NT2/D1 (cell line): ENCODE measurements around the gene PLXNA2.

Experiments
- DNase-seq: peaks from one replicate; pipeline ENCODE4 v3.0.0-alpha.2; 2011; ENCODE audit warnings: low read depth, low spot score
- H3K27me3 ChIP-seq: 2 replicates; pipeline ENCODE4 v1.6.0; 2011; ENCODE audit warnings: mild to moderate bottlenecking; ENCODE audit not compliant: insufficient read length, insufficient read depth
- H3K36me3 ChIP-seq: 2 replicates; pipeline ENCODE4 v1.6.1; 2011; ENCODE audit warnings: mild to moderate bottlenecking, low read length, mixed read lengths; ENCODE audit not compliant: insufficient read depth, insufficient read length
- H3K4me1 ChIP-seq: 2 replicates; pipeline ENCODE4 v1.5.1; 2011; ENCODE audit not compliant: insufficient read depth, insufficient read length
- H3K4me3 ChIP-seq: 2 replicates; pipeline ENCODE4 v1.5.1; 2011; ENCODE audit warnings: low read depth; ENCODE audit not compliant: insufficient read length
- H3K9ac ChIP-seq: 2 replicates; pipeline ENCODE4 v1.6.0; 2011; ENCODE audit warnings: low read depth; ENCODE audit not compliant: insufficient read length
- H3K9me3 ChIP-seq: 2 replicates; pipeline ENCODE4 v1.5.1; 2011; ENCODE audit warnings: mild to moderate bottlenecking, low read length; ENCODE audit not compliant: insufficient read depth
- SUZ12 ChIP-seq: IDR thresholded peaks from 2 replicates; pipeline ENCODE4 v1.6.1; 2011; ENCODE audit not compliant: insufficient read length, insufficient read depth; ENCODE audit errors: extremely low read depth
- YY1 ChIP-seq: IDR thresholded peaks from 2 replicates; pipeline ENCODE4 v1.6.1; 2011; ENCODE audit not compliant: insufficient read length, insufficient read depth
- ZNF274 ChIP-seq: IDR thresholded peaks from 2 replicates; pipeline ENCODE4 v1.6.1; 2011; ENCODE audit warnings: mild to moderate bottlenecking, low read depth, low read length

PLXNA2 gene

DNA sequence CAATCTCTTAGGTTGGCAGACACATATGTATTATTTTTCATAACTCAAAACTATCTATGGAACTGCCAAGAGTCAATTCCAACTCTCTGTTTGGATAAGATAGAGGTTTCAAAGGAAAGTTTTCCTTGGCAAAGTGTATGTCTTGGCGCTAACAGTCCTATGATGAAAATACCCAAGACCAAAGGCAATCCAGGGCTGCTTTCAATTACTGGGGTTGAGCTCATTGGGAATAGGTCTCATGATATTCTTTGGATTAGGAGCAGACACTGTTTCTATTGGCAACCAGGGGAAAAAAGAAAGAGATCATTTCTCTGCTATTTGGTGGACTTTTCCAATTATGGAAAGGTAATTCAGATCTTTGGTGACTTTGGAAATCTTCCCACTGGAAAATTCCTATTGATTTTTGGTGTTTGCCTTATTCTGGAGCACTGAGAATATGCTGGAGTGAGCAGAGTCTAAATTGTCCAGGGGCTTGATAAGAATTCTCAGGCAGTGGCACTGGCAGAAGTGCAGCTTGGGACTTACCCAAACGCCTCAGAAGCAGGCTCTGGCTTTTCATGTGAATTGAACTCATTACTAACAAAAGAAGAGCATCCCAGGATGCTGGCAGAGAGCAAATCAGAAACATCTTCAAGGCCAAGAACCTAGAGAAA is 20.4 kb upstream of the PLXNA2 start:
- Histone ChIP-seq H3K36me3 (no peaks in the 10 kb centered on the region), H3K4me3 (no peak overlapping the region), H3K9me3 (peaks cover 10% of the 10 kb centered on the region; the same call in 1 of the 2 replicates), H3K4me1 (no peaks in the 10 kb centered on the region), H3K9ac (no peak overlapping the region), H3K27me3 (peaks cover 6% of the 10 kb centered on the region)
- TF ChIP-seq ZNF274 (no peak), SUZ12 (no peak), YY1 (no peak)
- no peak for DNase-seq

DNA sequence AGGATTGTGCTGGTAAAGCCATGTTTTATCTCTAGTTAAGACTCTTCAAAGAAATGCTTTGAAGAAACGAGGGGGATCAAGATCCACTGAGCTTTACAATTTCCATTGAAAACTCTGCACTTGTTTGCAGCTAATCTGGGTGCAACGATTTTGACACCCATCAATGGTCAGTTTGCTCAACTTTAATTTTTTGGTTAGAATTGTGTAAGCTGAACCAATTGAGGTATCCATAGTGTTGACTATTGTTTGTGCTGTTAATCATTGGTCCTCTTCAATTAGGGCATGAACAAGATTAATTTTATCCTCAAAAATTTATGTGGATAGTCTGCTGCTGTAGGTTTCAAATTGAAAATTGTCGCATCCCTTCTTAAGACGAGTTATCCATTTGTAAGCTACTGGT is 17.7 kb upstream of the PLXNA2 start:
- no peaks in the 10 kb centered on the region for H3K4me1 ChIP-seq
- H3K4me3 ChIP-seq, result no peak overlapping the region
- TF ChIP-seq SUZ12, result no peak
- no peak for TF ChIP-seq ZNF274
- TF ChIP-seq YY1, result no peak
- no peaks in the 10 kb centered on the region for H3K36me3 ChIP-seq
- H3K9me3 ChIP-seq, result peaks cover 10% of the 10 kb centered on the region; the same call in 1 of the 2 replicates
- H3K9ac ChIP-seq, result no peak overlapping the region
- DNase-seq, result no peak
- peaks cover 2% of the 10 kb centered on the region for H3K27me3 ChIP-seq

DNA sequence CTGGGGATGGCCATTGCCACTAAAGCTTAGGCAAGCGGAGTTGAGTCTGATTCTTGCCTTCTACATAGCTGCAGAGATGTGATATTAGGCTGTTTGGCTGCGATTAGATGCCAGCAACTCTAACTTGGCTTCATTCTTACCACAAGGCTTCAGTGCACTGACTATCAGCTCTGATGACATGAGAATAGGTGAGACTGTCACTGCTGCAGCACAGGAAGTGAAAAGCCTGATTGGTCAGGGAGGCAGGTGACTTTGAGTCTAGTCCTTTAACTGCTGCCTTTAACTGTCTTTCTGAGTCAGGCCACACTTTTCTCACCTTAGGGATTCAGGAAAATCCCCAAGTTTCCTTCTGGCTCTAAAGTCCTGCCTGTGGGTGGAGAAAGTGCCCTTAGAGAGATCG is 14.1 kb upstream of the PLXNA2 start:
- no peaks in the 10 kb centered on the region for H3K27me3 ChIP-seq
- no peak for DNase-seq
- no peak for TF ChIP-seq YY1
- no peak for TF ChIP-seq SUZ12
- no peak for TF ChIP-seq ZNF274
- no peaks in the 10 kb centered on the region for H3K36me3 ChIP-seq
- H3K9me3 ChIP-seq, result peaks cover 10% of the 10 kb centered on the region; the same call in 1 of the 2 replicates
- no peak overlapping the region for H3K9ac ChIP-seq
- no peak overlapping the region for H3K4me3 ChIP-seq
- peaks cover 3% of the 10 kb centered on the region for H3K4me1 ChIP-seq

DNA sequence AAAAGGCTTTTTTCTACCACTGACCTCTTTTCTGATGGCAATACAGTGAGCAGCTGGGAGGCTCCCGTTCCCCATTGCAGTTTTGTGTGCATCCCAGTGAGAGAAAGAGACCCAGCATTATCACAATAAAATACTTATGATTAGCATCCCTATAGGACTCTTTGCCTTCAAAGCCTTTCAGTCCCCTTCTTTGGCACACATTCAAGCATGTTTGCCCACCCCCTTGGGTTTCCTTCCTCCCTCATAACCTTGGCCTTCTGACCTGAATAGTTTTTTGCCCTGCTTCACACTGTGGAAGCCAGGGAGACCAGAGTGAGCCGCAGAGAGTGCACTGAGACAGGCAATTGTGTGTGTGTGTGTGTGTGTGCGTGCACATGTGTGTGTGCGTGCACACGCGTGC is 13.2 kb upstream of the PLXNA2 start:
- DNase-seq, result peak; percentile 55
- Histone ChIP-seq H3K27me3 (no peaks in the 10 kb centered on the region), H3K9ac (no peak overlapping the region), H3K4me3 (no peak overlapping the region), H3K4me1 (peaks cover 3% of the 10 kb centered on the region), H3K36me3 (no peaks in the 10 kb centered on the region), H3K9me3 (peaks cover 10% of the 10 kb centered on the region; the same call in 1 of the 2 replicates)
- TF ChIP-seq YY1 (no peak), SUZ12 (no peak), ZNF274 (no peak)

DNA sequence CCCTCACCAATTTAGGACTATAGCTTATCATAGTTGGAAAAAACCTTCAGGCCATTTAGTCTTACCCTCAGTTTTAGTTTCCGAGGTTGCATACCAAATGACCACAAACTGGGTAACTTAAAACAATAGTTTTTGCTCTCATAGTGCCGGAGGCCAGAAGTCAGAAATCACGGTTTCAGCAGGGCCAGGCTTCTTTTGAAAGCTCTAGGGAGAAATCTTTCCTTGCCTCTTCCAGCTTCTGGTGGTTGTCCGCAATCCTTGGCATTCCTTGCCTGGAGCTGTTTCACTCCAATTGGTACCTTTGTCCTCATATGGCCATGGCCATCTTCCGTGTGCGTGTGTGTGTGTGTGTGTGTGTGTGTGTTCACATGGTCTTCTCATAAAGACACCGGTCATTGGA is 12.4 kb upstream of the PLXNA2 start:
- no peak for DNase-seq
- Histone ChIP-seq H3K9me3 (peaks cover 10% of the 10 kb centered on the region; the same call in 1 of the 2 replicates), H3K4me1 (peaks cover 3% of the 10 kb centered on the region), H3K27me3 (no peaks in the 10 kb centered on the region), H3K4me3 (no peak overlapping the region), H3K36me3 (no peaks in the 10 kb centered on the region), H3K9ac (no peak overlapping the region)
- TF ChIP-seq YY1 (no peak), ZNF274 (no peak), SUZ12 (no peak)

GRCh38 chr1:208256091-208256490 is 11.9 kb upstream of the PLXNA2 start:
- Histone ChIP-seq H3K9me3 (peaks cover 10% of the 10 kb centered on the region; the same call in 1 of the 2 replicates), H3K4me1 (peaks cover 3% of the 10 kb centered on the region), H3K4me3 (no peak overlapping the region), H3K27me3 (no peaks in the 10 kb centered on the region), H3K36me3 (no peaks in the 10 kb centered on the region), H3K9ac (no peak overlapping the region)
- TF ChIP-seq YY1, result no peak
- TF ChIP-seq SUZ12, result no peak
- TF ChIP-seq ZNF274, result no peak
- DNase-seq, result no peak

DNA sequence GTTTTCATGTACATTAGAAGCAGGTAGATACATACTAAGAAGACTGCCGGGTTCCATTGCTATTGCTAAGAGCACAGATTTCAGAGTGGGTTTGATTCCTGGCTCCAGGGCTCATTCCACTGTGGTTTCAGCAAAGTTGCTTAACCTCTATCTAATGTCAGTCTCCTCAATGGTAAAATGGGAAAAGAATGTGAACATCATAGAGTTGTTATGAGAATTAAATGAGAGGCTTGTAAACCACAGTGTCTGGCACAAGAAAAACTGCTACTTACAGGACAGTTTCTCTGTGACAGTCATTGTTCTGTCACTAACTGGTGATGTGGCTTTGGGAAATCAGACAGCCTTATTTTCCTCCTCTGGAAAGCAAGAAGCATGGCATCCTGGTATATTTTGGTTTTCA is 10.7 kb upstream of the PLXNA2 start:
- H3K36me3 ChIP-seq, result no peaks in the 10 kb centered on the region
- H3K4me1 ChIP-seq, result peaks cover 3% of the 10 kb centered on the region
- H3K9me3 ChIP-seq, result no peaks in the 10 kb centered on the region
- DNase-seq, result no peak
- H3K9ac ChIP-seq, result no peak overlapping the region
- no peak overlapping the region for H3K4me3 ChIP-seq
- no peaks in the 10 kb centered on the region for H3K27me3 ChIP-seq
- no peak for TF ChIP-seq SUZ12
- no peak for TF ChIP-seq ZNF274
- TF ChIP-seq YY1, result no peak

- H3K9ac ChIP-seq, result no peak overlapping the region
- TF ChIP-seq SUZ12 (no peak), YY1 (no peak), ZNF274 (no peak)
- no peaks in the 10 kb centered on the region for H3K27me3 ChIP-seq
- no peaks in the 10 kb centered on the region for H3K9me3 ChIP-seq
- peaks cover 3% of the 10 kb centered on the region for H3K4me1 ChIP-seq
- no peak for DNase-seq
- H3K4me3 ChIP-seq, result no peak overlapping the region
- no peaks in the 10 kb centered on the region for H3K36me3 ChIP-seq
These were observed 10.2 kb upstream of the PLXNA2 start for GRCh38 chr1:208254376-208254775.
